ENCODE measurements around the gene LACTB.

LACTB gene

GRCh38 chr15:63172376-63172775, 50.7 kb downstream of the LACTB start:
- Mint-ChIP-seq H3K4me3 (no peak overlapping the region), H3K36me3 (ENCODE audit: low read depth) (no peaks in the 10 kb centered on the region), H3K27me3 (ENCODE audit: low read depth) (peaks cover 3% of the 10 kb centered on the region), H3K4me1 (peaks cover 16% of the 10 kb centered on the region), H3K9me3 (no peaks in the 10 kb centered on the region), H3K27ac (peak overlapping the region in 1 of 3 experiments; percentile 7)
- TF ChIP-seq CTCF (IDR thresholded peaks at IDR 0.05; ENCODE audit: unreplicated experiment in 3 of 3), result no peak

DNA sequence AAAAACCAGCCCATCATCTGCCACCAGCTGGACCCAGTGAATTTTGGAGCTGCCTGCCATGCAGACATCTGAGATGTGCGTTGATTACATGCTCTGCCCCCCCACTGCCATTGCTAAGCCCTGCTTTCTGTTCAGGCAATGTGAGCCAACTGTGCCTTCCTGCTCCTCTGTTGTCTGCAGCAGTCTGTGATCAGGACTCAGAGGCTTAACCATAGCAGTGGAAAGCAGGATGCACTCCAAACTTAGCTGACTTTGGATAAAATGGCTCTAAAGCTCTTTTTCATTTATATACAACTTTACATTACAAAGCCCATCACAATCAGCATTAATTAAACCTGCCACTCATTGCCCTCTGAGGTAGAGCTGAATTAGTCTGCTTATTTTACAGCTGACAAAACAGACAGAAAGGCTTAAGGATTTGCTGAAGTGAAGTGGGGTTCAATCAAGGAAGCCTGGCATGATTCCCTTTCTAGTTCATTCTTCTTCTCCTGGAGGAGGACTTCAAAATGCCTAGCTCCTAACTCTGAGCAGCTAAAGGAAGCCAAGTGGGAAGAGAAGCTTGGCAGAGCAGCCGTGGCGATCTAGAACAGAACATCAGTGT, 51.3 kb downstream of the LACTB start:
- H3K4me1 Mint-ChIP-seq, result peaks cover 16% of the 10 kb centered on the region
- H3K9me3 Mint-ChIP-seq, result no peaks in the 10 kb centered on the region
- no peaks in the 10 kb centered on the region for H3K36me3 Mint-ChIP-seq (ENCODE audit: low read depth)
- no peak overlapping the region for H3K4me3 Mint-ChIP-seq
- peaks cover 3% of the 10 kb centered on the region for H3K27me3 Mint-ChIP-seq (ENCODE audit: low read depth)
- TF ChIP-seq CTCF (IDR thresholded peaks at IDR 0.05; ENCODE audit: unreplicated experiment in 3 of 3), result no peak
- peak overlapping the region in 1 of 3 experiments; percentile 7 for H3K27ac Mint-ChIP-seq

DNA sequence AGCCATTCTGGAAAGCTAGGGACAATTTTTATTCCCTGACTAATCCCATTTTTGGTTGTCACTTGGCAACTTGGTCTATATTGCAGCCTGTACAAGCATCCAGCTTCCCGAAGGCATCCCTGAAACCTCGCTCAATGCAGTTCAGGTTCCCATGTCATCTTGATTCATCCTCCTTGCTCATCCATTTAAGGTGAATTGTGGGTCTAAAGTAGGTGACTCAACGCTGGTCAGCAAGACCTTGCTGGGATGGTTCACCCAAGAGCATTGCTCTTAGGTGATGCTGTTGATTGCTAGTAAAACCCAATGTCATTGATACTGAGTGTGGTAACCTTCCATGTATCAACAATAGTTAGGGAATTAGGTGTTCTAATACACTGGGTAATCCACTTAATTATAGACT, 54.6 kb downstream of the LACTB start:
- no peaks in the 10 kb centered on the region for H3K9me3 Mint-ChIP-seq
- H3K36me3 Mint-ChIP-seq (ENCODE audit: low read depth), result no peaks in the 10 kb centered on the region
- TF ChIP-seq CTCF (IDR thresholded peaks at IDR 0.05; ENCODE audit: unreplicated experiment in 3 of 3), result no peak
- H3K27ac Mint-ChIP-seq, result no peak overlapping the region
- peaks cover 3% of the 10 kb centered on the region for H3K27me3 Mint-ChIP-seq (ENCODE audit: low read depth)
- H3K4me3 Mint-ChIP-seq, result no peak overlapping the region
- H3K4me1 Mint-ChIP-seq, result peaks cover 12% of the 10 kb centered on the region

GRCh38 chr15:63178034-63178433, 56.4 kb downstream of the LACTB start:
- Mint-ChIP-seq H3K4me1 (peaks cover 4% of the 10 kb centered on the region), H3K4me3 (no peak overlapping the region), H3K27me3 (ENCODE audit: low read depth) (peaks cover 3% of the 10 kb centered on the region), H3K36me3 (ENCODE audit: low read depth) (no peaks in the 10 kb centered on the region), H3K27ac (no peak overlapping the region), H3K9me3 (no peaks in the 10 kb centered on the region)
- TF ChIP-seq CTCF (IDR thresholded peaks at IDR 0.05; ENCODE audit: unreplicated experiment in 3 of 3), result no peak

GRCh38 chr15:63180746-63181145, 59.1 kb downstream of the LACTB start:
- no peaks in the 10 kb centered on the region for H3K36me3 Mint-ChIP-seq (ENCODE audit: low read depth)
- H3K4me3 Mint-ChIP-seq, result no peak overlapping the region
- no peaks in the 10 kb centered on the region for H3K9me3 Mint-ChIP-seq
- H3K27me3 Mint-ChIP-seq (ENCODE audit: low read depth), result no peaks in the 10 kb centered on the region
- no peak for TF ChIP-seq CTCF (IDR thresholded peaks at IDR 0.05; ENCODE audit: unreplicated experiment in 3 of 3)
- peaks cover 5% of the 10 kb centered on the region for H3K4me1 Mint-ChIP-seq
- H3K27ac Mint-ChIP-seq, result no peak overlapping the region

- Mint-ChIP-seq H3K4me3 (no peak overlapping the region), H3K9me3 (no peaks in the 10 kb centered on the region), H3K4me1 (peaks cover 5% of the 10 kb centered on the region), H3K27me3 (ENCODE audit: low read depth) (no peaks in the 10 kb centered on the region), H3K27ac (no peak overlapping the region), H3K36me3 (ENCODE audit: low read depth) (no peaks in the 10 kb centered on the region)
- no peak for TF ChIP-seq CTCF (IDR thresholded peaks at IDR 0.05; ENCODE audit: unreplicated experiment in 3 of 3)
Measured at GRCh38 chr15:63181648-63182047, 60.0 kb downstream of the LACTB start.

Data from nephron (organoid).